ENCODE data around the gene DCLRE1A. TPM values are rescaled to one million over a fixed set of nuclear protein-coding genes. Genes with fewer than 3 reads are reported as not detected.

DCLRE1A gene
- total and polyA plus RNA-seq, 9 of the 15 experiments (the other 6 are each of a cell fraction or from before 2014, with no cell fraction given), result 8.5 to 25.5 (median 15.5) TPM

DNA sequence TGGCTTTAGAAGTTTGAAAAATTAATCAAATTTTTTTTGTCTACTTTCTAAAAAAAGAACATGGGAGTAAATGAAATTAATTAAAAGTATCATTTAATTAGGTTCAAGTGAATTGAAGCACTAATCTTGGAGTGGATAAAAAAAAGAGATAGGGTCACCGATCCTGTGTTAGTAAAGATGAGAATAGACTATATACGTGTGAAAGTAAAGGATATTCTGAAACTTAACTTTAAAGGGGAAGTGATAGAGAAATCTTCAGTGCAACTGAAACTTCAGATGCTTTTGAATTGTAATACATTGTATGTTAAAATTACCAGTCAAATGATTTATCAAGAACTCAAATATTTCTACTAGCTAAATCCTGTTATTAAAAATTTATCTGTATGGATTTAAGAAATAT is 5.4 kb upstream of the DCLRE1A start:
- no peak overlapping the region for H3K27ac ChIP-seq (ENCODE audit: extremely low read depth, low read depth, low read length)
- TF ChIP-seq YBX1 (IDR thresholded peaks at IDR 0.05) (no peak), PHF8 (IDR thresholded peaks at IDR 0.05; ENCODE audit: borderline replicate concordance, low read length) (no peak), RBBP5 (IDR thresholded peaks at IDR 0.05; ENCODE audit: borderline replicate concordance, insufficient read depth, low read length, poor library complexity, severe bottlenecking) (no peak), RBM39 (optimal IDR thresholded peaks at IDR 0.05; ENCODE audit: low read depth, low read length) (no peak), BDP1 (IDR thresholded peaks at IDR 0.05; ENCODE audit: insufficient read depth, insufficient read length) (no peak)
- TF ChIP-seq, protein P1, sequence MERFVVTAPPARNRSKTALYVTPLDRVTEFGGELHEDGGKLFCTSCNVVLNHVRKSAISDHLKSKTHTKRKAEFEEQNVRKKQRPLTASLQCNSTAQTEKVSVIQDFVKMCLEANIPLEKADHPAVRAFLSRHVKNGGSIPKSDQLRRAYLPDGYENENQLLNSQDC (CRISPR knock-in tag; IDR thresholded peaks at IDR 0.05), result no peak
- TF ChIP-seq, protein P2, sequence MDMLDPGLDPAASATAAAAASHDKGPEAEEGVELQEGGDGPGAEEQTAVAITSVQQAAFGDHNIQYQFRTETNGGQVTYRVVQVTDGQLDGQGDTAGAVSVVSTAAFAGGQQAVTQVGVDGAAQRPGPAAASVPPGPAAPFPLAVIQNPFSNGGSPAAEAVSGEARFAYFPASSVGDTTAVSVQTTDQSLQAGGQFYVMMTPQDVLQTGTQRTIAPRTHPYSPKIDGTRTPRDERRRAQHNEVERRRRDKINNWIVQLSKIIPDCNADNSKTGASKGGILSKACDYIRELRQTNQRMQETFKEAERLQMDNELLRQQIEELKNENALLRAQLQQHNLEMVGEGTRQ (CRISPR knock-in tag; IDR thresholded peaks at IDR 0.05), result no peak
- TF ChIP-seq, protein P3, sequence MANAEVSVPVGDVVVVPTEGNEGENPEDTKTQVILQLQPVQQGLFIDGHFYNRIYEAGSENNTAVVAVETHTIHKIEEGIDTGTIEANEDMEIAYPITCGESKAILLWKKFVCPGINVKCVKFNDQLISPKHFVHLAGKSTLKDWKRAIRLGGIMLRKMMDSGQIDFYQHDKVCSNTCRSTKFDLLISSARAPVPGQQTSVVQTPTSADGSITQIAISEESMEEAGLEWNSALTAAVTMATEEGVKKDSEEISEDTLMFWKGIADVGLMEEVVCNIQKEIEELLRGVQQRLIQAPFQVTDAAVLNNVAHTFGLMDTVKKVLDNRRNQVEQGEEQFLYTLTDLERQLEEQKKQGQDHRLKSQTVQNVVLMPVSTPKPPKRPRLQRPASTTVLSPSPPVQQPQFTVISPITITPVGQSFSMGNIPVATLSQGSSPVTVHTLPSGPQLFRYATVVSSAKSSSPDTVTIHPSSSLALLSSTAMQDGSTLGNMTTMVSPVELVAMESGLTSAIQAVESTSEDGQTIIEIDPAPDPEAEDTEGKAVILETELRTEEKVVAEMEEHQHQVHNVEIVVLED (CRISPR knock-in tag; IDR thresholded peaks at IDR 0.05), result no peak
- TF ChIP-seq, protein P4, sequence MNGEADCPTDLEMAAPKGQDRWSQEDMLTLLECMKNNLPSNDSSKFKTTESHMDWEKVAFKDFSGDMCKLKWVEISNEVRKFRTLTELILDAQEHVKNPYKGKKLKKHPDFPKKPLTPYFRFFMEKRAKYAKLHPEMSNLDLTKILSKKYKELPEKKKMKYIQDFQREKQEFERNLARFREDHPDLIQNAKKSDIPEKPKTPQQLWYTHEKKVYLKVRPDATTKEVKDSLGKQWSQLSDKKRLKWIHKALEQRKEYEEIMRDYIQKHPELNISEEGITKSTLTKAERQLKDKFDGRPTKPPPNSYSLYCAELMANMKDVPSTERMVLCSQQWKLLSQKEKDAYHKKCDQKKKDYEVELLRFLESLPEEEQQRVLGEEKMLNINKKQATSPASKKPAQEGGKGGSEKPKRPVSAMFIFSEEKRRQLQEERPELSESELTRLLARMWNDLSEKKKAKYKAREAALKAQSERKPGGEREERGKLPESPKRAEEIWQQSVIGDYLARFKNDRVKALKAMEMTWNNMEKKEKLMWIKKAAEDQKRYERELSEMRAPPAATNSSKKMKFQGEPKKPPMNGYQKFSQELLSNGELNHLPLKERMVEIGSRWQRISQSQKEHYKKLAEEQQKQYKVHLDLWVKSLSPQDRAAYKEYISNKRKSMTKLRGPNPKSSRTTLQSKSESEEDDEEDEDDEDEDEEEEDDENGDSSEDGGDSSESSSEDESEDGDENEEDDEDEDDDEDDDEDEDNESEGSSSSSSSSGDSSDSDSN (IDR thresholded peaks at IDR 0.05; ENCODE audit: borderline replicate concordance in 1 of 2, low read depth in 2 of 2, low read length in 2 of 2), result no peak
- TF ChIP-seq, protein P5, sequence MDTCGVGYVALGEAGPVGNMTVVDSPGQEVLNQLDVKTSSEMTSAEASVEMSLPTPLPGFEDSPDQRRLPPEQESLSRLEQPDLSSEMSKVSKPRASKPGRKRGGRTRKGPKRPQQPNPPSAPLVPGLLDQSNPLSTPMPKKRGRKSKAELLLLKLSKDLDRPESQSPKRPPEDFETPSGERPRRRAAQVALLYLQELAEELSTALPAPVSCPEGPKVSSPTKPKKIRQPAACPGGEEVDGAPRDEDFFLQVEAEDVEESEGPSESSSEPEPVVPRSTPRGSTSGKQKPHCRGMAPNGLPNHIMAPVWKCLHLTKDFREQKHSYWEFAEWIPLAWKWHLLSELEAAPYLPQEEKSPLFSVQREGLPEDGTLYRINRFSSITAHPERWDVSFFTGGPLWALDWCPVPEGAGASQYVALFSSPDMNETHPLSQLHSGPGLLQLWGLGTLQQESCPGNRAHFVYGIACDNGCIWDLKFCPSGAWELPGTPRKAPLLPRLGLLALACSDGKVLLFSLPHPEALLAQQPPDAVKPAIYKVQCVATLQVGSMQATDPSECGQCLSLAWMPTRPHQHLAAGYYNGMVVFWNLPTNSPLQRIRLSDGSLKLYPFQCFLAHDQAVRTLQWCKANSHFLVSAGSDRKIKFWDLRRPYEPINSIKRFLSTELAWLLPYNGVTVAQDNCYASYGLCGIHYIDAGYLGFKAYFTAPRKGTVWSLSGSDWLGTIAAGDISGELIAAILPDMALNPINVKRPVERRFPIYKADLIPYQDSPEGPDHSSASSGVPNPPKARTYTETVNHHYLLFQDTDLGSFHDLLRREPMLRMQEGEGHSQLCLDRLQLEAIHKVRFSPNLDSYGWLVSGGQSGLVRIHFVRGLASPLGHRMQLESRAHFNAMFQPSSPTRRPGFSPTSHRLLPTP (IDR thresholded peaks at IDR 0.05; ENCODE audit: borderline replicate concordance, extremely low read depth, insufficient read length), result no peak
- TF ChIP-seq, protein P6, sequence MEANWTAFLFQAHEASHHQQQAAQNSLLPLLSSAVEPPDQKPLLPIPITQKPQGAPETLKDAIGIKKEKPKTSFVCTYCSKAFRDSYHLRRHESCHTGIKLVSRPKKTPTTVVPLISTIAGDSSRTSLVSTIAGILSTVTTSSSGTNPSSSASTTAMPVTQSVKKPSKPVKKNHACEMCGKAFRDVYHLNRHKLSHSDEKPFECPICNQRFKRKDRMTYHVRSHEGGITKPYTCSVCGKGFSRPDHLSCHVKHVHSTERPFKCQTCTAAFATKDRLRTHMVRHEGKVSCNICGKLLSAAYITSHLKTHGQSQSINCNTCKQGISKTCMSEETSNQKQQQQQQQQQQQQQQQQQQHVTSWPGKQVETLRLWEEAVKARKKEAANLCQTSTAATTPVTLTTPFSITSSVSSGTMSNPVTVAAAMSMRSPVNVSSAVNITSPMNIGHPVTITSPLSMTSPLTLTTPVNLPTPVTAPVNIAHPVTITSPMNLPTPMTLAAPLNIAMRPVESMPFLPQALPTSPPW (CRISPR knock-in tag; IDR thresholded peaks at IDR 0.05), result no peak
- H3K4me2 ChIP-seq (ENCODE audit: insufficient read depth, low read length), result no peak overlapping the region
- H3K79me2 ChIP-seq (ENCODE audit: control insufficient read depth, insufficient read depth, low read length), result peaks cover 59% of the 10 kb centered on the region
- no peak for ATAC-seq
- H3K9me3 ChIP-seq (replicated peaks; ENCODE audit: control insufficient read depth, insufficient read depth, low read depth, low read length), result no peaks in the 10 kb centered on the region
- ChIA-PET CTCF (ENCODE audit: low intra/inter-chr PET ratio) (no interaction called here), POLR2A (no interaction called here)
- H3K9me1 ChIP-seq (ENCODE audit: control insufficient read depth, insufficient read depth, low read length), result no peaks in the 10 kb centered on the region
- peaks cover 0 to 3% of the 10 kb centered on the region in 2 experiments; a peak in 2 of 5 replicates for H3K4me1 ChIP-seq (replicated peaks in 1 of 2; ENCODE audit: control insufficient read depth in 2 of 2, insufficient read depth in 2 of 2, low read length in 2 of 2)
- FAIRE-seq, result no peak
- H2AFZ ChIP-seq (ENCODE audit: low read depth, low read length), result no peak overlapping the region
- no peak overlapping the region for H3K4me3 ChIP-seq
- H4K20me1 ChIP-seq (replicated peaks; ENCODE audit: control insufficient read depth, insufficient read depth, low read length), result no peaks in the 10 kb centered on the region
- H3K36me3 ChIP-seq (ENCODE audit: control insufficient read depth, insufficient read depth, low read length), result peaks cover 45% of the 10 kb centered on the region
- BruUV-seq (replicated peaks), result no TSS peak
- in situ Hi-C loops (cut with MboI) (no loop called here), intact Hi-C loops (cut with micrococcal nuclease) (loop anchor here (10.0 kb wide), 1 partner anchor 166 kb away; no protein-coding TSS in a partner anchor)
- no peak overlapping the region for H3K9ac ChIP-seq (ENCODE audit: insufficient read depth in 1 of 2, low read depth in 2 of 2, low read length in 2 of 2)
- 95% methylated on average over 2 of the region's 2 CpGs for WGBS (ENCODE audit: insufficient coverage, low coverage, missing lambda C conversion rate)
- no peaks in the 10 kb centered on the region for H3K27me3 ChIP-seq (ENCODE audit: control insufficient read depth in 2 of 2, insufficient read depth in 2 of 2, low read length in 2 of 2)
- DNase-seq (ENCODE audit: extremely low read depth in 1 of 4, low spot score in 3 of 4), result no peak
